DND-41 (cell line): Measurements from ENCODE around the gene ABLIM1.

Experiments
- CTCF ChIP-seq: IDR thresholded peaks from 2 replicates; pipeline ENCODE4 v1.5.1; 2012; ENCODE audit warnings: borderline replicate concordance, low read length, moderate library complexity, mild to moderate bottlenecking; ENCODE audit not compliant: poor library complexity, severe bottlenecking; ENCODE audit errors: extremely low read depth
- EZH2 ChIP-seq: IDR thresholded peaks from 3 replicates; pipeline ENCODE4 v1.6.1; 2012; ENCODE audit warnings: borderline replicate concordance, low read depth, mild to moderate bottlenecking, moderate library complexity, low read length, inconsistent platforms; ENCODE audit not compliant: severe bottlenecking

- no peak for TF ChIP-seq CTCF
- TF ChIP-seq EZH2 = no peak
Observed at GRCh38 chr10:114575417-114576131, 82.5 kb downstream of the ABLIM1 start.
